Measurements from ENCODE around the gene LRBA.
A peak's percentile ranks its signal among the peaks of the same experiment; 100 is the strongest.
"Not testable (repeated sequence)": the region's sequence is repeated elsewhere in the genome, so short reads cannot be mapped to it uniquely, and the experiment has no call there.

The LRBA gene, protein sequence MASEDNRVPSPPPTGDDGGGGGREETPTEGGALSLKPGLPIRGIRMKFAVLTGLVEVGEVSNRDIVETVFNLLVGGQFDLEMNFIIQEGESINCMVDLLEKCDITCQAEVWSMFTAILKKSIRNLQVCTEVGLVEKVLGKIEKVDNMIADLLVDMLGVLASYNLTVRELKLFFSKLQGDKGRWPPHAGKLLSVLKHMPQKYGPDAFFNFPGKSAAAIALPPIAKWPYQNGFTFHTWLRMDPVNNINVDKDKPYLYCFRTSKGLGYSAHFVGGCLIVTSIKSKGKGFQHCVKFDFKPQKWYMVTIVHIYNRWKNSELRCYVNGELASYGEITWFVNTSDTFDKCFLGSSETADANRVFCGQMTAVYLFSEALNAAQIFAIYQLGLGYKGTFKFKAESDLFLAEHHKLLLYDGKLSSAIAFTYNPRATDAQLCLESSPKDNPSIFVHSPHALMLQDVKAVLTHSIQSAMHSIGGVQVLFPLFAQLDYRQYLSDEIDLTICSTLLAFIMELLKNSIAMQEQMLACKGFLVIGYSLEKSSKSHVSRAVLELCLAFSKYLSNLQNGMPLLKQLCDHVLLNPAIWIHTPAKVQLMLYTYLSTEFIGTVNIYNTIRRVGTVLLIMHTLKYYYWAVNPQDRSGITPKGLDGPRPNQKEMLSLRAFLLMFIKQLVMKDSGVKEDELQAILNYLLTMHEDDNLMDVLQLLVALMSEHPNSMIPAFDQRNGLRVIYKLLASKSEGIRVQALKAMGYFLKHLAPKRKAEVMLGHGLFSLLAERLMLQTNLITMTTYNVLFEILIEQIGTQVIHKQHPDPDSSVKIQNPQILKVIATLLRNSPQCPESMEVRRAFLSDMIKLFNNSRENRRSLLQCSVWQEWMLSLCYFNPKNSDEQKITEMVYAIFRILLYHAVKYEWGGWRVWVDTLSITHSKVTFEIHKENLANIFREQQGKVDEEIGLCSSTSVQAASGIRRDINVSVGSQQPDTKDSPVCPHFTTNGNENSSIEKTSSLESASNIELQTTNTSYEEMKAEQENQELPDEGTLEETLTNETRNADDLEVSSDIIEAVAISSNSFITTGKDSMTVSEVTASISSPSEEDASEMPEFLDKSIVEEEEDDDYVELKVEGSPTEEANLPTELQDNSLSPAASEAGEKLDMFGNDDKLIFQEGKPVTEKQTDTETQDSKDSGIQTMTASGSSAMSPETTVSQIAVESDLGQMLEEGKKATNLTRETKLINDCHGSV (N-terminal part only)

DNA sequence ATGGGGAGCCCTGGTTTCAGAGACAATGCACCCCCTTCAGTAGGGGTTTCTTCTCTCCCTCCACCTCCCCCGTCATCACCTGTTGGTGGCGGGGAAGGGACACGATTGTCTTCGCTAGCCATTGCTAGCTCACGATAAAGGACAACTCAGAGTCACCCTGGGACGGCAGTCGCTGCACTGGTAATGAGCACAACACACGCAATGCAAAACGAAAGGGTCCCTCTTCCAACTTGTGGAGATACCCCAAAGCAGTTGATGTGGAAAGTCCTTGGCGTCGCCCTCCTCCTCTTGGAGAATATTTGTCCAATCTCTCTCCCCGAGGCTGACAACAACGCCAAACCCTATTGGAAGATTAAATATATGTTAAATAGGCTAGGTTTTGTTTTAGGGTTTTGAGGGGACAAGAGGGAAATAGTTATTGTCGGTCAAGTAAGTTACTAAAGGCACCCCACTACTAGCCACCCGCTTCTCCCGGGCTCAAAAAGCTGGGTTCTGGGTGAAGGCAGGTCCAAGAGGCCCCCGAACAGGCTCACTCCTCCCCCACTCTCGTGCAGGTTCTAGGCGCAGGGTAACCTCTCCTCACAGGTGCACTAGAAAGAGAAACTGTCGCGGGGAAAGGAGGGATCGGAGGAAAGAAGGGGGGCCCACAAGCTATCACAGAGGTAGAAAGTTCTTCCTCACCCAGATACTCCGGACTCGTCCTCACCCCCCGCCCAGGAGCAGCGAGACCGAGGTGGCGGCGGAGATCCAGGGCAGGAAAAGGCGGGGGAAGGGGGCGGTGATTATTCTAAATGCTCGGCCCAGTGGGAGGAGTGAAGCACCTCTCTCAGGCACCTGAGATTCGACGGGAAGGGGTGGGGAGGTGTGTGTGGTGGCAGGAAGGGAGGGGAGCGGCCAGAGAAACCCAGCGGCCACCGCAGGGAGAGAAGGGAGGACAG, at the start of gene LRBA:
TSS of gene LRBA (minus strand) at position 764 of the 938 bp plus-strand sequence. CDS start at position 122, 642 bp downstream.
- DNase-seq, result peak; percentile 71

DNA sequence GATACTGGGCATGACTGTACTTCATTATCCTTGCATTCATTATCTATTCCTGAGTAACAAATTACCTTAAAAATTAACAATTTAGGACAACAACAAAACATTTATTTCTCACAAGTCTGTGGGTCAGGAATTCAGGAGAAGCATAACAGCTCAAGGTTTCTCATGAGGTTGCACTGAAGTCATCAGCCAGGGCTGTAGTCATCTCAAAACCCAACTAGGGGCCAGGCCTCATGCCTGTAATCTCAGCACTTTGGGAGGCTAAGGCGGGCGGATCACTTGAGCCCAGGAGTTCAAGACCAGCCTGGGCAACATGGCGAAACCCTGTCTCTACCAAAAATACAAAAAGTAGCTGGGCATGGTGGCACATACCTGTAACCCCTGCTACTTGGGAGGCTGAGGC, 48.1 kb upstream of the LRBA start:
- DNase-seq, result not testable (repeated sequence)

GRCh38 chr4:151055539-151055938, 40.5 kb upstream of the LRBA start:
- no peak for DNase-seq

- DNase-seq, result no peak
These were observed 37.7 kb upstream of the LRBA start for GRCh38 chr4:151052785-151053184.

DNA sequence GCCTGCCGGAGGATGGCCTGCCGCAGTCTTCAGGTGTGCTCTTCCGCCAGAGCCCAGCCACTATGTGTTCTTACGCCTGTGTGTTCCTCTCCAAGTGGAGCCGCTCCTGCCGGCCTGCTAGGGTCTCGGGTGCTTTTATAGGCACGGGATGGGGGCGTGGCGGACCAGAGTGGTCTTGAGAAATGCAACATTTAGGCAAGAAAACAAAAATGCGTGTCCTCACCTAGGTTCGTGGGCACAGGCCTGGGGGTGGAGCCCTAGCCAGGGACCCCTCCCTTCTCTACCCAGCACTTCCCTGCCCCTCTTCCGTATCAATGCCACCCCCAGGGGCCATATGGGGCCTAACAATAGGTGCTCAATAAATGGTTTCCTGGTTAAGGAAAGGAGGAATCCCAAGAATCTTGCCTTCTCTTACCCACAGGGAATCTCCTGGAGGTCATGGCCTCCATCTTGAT, 34.4 kb upstream of the LRBA start:
- no peak for DNase-seq

GRCh38 chr4:151048913-151049312, 33.8 kb upstream of the LRBA start:
- no peak for DNase-seq

DNA sequence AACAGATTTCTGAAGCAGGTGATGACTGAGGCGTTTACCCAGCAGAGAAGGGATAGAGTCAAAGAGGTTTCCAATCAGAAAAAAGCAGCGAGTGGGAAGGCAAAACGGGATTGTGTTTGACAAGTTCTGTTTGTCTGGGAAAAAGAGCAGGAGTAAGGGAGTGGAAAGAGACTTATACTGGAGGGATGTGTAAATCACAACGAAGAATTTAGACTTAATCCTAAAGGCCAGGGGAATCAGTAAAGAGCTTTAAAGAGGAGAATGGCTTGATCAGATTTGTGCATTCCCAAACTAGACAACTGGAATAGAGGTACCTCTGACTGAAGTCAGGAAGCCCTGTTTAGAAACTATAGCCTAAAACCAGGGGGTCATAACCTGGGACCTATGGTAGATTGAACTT, 31.5 kb upstream of the LRBA start:
- DNase-seq, result no peak

- peak; percentile 58 for DNase-seq
These were observed 30.8 kb upstream of the LRBA start for GRCh38 chr4:151045907-151046306.

DNA sequence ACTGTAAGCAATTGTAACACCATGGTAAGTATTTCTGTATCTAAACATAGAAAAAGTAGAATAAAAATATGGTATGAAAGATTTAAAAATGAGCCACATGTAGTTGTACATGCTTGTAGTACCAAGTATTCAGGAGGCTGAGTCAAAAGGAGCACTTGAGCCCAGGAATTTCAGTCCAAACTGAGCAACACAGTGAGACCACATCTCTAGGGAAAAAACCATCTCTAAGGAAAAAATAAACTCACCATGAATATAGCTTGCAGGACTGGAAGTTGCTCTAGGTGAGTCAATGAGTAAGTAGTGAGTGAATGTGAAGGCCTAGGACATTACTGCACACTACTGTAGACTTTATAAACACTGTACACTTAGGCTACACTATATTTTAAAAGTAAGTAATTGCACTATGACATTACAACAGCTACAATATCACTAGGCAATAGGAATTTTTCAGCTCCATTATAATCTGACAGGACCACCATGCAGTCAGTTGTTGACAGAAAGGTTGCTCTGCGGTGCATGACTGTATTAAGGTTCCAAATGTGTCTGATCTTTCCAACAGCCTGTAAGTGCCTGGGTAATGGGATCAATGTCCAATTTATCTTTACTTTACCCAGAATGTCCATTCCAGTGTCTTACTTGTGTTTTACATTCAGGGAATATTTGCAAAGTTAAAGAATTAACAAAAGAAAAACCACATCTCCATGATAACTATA, 28.9 kb upstream of the LRBA start:
- DNase-seq, result no peak

- no peak for DNase-seq
These were observed 24.6 kb upstream of the LRBA start for GRCh38 chr4:151039733-151040132.

- no peak for DNase-seq
These were observed 23.5 kb upstream of the LRBA start for GRCh38 chr4:151038452-151039157.

DNA sequence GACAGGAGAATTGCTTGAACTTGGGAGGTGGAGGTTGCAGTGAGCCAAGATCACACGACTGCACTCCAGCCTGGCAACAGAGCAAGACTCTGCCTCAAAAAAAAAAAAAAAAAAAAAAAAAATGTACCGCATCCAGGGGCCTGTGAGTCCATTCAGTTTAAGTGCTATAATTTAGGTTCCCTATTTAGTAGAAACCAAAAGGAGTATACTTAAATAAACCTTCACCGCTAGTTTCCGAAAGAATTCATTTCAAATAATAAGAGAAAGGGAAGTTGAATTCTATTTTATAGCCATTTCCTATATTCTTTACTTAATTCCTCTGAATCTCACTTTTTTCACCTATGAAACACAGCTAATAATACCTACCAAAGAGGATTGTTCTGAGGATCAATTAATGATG, 20.8 kb upstream of the LRBA start:
- DNase-seq, result no peak

DNA sequence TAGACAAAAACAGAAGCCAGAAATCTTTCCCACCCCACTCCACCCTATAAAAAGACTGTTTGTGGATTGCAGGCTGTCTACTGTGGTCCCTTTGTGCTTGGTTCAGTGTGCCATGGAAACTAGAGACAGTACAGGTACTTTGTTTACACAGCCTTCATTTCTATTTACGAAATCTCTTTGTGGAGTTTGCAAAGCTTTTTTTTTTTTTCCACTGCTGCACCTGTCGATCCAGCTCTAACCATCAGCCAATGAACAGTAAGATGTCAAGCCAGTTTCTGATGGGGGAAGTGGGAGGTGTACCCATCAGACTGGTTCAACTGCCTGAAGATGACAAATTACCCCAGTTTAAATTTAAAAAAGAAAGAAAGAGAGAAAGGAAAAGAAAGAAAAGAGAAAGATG, 20.2 kb upstream of the LRBA start:
- DNase-seq, result peak; percentile 97

GRCh38 chr4:151034829-151035228, 19.7 kb upstream of the LRBA start:
- DNase-seq, result peak; percentile 87

DNA sequence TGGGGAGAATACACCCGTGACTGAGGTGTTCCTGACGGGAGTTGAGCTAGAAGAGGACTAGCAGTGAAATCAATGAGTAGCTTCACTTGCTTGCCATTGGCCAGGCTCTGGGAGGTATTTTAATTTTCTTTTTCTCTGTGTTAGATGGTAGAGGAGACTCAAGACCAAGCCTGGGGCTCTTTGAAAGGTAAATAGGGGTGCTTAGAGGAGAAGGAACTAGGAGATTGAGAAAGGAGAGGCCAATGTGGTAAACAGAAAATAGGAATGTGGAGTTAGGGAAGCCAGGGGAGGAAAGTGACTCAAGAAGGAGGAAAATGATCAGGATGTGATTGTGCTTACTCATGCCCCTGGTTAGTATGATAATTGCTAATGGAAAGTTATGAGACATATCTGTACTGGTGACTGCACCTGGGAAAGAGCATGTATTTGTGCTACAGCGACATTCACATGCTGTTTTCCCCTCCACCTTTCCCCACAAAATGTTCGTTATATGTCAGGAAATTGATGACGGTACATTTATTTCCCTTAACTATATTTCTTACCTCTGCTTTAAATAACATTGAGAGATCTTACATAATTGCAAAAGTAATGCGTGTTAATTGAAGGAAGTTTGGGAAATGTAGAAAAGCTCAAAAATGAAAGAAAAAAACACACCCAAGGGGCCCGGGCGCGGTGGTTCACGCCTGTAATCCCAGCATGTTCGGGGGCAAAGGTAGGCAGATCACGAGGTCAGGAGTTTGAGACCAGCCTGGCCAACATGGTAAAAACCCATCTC, 16.9 kb upstream of the LRBA start:
- DNase-seq, result no peak

DNA sequence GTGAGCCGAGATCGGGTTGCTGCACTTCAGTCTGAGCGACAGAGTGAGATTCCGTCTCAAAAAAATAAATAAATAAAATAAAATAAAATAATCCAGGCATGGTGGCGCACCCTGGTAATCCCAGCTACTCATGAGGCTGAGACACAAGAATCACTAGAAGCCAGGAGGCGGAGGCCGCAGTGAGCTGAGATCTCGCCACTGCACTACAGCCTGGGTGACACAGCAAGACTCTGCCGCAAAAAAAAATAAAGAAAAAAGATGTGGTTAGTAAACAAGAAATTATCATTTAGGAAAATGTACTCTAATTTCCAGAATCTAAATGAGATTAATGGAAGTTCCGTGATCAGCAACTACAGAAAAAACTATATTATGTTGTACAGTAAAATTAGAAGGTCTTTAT, 14.5 kb upstream of the LRBA start:
- no peak for DNase-seq

- DNase-seq, result not testable (repeated sequence)
These were observed 13.9 kb upstream of the LRBA start for GRCh38 chr4:151029006-151029405.

DNA sequence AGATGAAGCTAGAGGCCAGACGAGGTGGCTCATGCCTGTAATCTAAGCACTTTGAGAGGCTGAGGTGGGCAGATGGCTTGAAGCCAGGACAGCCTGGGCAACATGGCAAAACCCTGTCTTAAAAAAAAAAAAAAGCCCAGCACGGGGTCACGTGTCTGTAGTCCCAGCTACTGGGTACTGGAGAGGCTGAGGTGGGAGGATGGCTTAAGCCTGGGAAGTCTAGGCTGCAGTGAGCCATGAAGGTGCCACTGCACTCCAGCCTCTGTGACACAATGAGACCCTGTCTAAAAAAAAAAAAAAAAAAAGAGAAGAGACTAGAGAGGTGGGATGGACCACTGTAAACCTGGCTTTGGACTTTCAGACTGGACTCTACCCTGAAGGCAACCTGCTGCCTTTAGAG, 10.7 kb upstream of the LRBA start:
- DNase-seq, result peak; percentile 30

GRCh38 chr4:151022586-151022985, 7.5 kb upstream of the LRBA start:
- no peak for DNase-seq
